GM21786 (cell line): ENCODE results near the gene DDIAS.
"Not testable (repeated sequence)": the region's sequence is repeated elsewhere in the genome, so short reads cannot be mapped to it uniquely, and the experiment has no call there.

ENCODE experiments used
- ATAC-seq: cut with Tn5 transposase; IDR thresholded peaks from one replicate; pipeline ENCODE4 v1.9.1; 2021; ENCODE audit not compliant: unreplicated experiment

DDIAS gene

DNA sequence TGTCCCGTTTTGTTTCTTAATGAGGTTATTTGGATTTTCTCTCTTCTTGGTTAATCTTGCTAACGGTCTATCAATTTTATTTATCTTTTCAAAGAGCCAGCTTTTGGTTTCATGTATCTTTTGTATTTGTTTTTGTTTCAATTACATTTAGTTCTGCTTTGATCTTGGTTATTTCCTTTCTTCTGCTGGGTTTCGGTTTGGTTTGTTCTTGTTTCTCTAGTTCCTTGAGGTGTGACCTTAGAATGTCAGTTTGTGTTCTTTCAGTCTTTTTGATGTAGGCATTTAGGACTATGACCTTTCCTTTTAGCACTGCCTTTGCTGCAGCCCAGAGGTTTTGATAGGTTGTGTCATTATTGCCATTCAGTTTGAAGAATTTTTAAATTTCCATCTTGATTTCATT, 18.7 kb downstream of the DDIAS start:
- ATAC-seq, result not testable (repeated sequence)

DNA sequence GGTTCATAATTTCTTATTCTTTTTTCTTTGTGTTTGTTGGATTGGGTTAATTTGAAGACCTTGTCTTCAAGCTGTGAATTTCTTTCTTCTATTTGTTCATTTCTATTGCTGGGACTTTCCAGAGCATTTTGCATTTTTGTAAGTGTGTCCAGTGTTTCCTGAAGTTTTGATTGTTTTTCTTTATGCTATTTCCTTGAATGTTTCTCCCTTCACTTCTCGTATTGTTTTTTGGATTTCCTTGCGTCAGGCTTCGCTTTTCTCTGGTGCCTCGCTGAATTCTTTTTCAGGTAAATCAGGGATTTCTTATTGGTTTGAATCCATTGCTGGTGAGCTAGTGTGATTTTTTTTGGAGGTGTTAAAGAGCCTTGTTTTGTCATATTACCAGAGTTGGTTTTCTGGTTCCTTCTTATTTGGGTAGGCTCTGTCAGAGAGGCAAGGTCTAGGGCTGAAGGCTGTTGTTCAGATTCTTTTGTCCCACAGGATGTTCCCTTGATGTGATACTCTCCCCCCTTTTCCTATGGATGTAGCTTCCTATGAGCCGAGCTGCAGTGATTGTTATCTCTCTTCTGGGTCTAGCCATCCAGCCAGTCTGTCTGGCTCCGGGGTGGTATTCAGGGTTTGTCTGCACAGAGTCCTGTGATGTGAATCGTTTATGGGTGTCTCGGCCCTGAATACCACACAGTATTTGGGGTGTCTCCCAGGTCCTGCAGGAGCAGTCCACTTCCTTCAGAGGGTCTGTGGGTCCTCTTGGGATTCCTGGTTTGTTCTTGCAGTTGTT, 21.0 kb downstream of the DDIAS start:
- ATAC-seq, result not testable (repeated sequence)

GRCh38 chr11:82924522-82925224, 23.1 kb downstream of the DDIAS start:
- ATAC-seq, result no peak

DNA sequence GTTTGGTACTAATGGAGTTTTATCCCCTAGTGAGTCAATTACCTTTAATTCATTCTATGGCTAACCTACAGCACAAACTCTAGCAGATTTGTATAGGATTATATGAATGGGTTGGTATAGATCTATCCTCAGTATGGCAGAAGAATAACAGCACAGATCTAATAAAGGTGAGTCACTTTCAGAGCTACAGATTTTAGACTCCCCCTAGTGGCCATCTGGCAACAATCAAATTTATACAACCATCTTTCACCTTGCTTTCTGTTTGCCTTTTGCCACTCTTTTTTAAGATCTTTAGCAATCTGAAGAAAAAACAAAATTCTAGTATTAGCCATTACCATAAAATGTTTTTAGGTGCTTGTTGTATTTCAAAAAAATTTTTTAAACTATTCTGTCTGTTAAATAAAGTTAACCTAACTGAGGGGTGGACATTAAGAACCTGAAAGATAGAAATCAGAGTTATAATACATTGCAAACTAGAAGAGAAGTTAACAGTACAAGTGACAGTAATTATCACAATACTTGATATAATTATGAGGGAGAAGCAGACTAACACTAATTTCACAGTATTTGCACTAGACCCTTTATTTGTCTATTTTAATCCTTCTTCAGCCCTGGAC, 25.8 kb downstream of the DDIAS start:
- ATAC-seq, result peak; percentile 79

GRCh38 chr11:82929121-82929520, 27.6 kb downstream of the DDIAS start:
- ATAC-seq, result no peak

DNA sequence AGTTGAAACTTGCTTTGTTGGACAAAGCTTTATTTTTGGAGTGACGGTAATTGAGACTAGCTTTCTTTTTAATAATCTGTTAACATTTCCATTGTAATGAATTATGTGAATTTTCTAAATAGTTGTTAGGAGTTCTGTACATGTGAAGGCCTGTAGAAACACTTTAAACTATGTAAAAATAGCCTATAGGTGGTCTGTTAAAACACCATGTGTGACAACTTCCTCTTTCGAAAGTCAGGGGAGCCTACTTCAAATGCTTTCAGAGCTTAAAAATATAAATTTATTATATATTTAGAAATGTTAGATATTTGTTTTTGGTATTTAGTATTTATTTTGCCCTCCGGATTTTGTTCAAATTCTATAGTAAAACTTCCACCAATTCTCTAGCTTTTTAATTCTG, 28.7 kb downstream of the DDIAS start:
- ATAC-seq, result no peak

DNA sequence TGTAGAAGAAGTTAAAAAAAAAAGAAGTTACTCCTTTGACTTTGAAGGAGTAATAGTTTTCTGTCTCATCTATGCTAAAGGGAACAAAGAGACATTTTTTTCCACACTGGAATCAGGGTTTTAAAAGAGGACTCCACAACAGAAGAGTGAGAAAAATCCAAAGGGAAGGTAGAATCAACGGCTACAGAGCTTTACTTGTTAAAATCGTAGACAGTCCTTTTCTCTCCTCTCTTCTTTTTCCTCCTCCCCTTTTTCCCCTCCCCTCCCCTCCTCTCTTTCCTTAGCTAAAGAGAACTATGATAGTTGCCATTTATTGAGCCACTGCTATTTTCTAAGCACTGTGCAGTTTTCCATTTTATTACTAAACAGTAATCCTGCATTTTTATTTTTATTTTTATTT, 29.2 kb downstream of the DDIAS start:
- ATAC-seq, result no peak

DNA sequence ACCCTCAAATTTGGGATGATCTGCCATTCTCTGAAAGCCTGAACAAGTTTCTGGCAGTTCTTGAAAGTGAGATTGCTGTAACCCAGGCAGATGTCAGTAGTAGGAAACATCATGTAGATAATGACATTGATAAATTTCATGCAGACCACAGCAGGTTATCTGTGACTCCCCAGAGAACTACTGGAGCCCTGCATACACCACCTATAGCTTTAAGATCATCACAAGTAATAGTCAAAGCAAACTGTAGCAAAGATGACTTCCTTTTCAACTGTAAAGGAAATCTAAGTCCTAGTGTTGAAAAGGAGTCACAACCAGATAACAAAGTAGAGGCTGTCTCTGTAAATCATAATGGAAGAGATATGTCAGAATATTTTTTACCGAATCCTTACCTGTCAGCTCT, 31.0 kb downstream of the DDIAS start:
- ATAC-seq, result no peak

DNA sequence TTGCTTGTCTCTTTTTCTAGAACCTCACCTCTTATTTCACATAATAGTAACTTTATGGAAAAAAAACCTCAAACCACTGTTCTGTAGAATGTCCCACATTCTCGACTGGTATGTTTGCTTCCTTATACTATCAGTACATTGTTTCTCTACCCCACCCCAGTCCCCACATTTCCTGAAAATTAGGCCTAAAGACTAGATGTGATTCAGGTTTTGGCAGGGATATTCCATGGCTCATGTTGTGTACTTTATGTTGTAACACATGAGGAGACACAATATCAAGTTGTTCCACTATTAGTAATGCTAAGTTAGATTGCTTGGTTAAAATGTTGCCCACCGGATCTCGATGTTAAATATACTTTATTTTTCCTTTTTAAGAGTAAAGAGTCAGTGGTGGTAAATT, 34.7 kb downstream of the DDIAS start:
- no peak for ATAC-seq

GRCh38 chr11:82937554-82937953, 36.0 kb downstream of the DDIAS start:
- ATAC-seq, result no peak

GRCh38 chr11:82939456-82939855, 37.9 kb downstream of the DDIAS start:
- ATAC-seq, result no peak

GRCh38 chr11:82942376-82942775, 40.8 kb downstream of the DDIAS start:
- ATAC-seq, result no peak

DNA sequence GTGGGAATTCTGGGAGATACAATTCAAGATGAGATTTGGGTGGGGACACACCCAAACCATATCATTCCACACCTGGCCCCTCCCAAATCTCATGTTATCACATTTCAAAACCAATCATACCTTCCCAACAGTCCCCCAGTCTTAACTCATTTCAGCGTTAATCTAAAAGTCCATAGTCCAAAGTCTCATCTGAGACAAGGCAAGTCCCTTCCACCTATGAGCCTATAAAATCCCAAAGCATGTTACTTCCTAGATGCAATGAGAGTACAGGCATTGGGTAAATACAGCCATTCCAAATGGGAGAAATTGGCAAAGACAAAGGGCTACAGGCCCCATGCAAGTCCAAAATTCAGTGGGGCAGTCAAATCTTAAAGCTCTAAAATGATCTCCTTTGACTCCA, 41.9 kb downstream of the DDIAS start:
- ATAC-seq, result not testable (repeated sequence)

GRCh38 chr11:82944198-82944597, 42.7 kb downstream of the DDIAS start:
- ATAC-seq, result no peak

DNA sequence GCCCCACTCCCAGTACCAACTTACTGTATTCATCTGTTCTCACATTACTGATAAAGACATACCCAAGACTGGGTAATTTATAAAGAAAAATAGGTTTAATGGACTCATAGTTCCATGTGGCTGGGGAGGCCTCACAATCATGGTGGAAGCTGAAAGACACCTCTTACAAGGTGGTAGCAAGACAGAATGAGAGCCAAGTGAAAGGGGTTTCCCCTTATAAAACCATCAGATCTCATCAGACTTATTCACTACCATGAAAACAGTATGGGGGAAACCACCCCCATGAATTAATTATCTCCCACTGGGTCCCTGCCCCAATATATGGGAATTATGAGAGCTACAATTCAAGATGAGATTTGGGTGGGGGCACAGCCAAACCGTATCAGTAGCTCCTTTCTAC, 43.5 kb downstream of the DDIAS start:
- not testable (repeated sequence) for ATAC-seq

DNA sequence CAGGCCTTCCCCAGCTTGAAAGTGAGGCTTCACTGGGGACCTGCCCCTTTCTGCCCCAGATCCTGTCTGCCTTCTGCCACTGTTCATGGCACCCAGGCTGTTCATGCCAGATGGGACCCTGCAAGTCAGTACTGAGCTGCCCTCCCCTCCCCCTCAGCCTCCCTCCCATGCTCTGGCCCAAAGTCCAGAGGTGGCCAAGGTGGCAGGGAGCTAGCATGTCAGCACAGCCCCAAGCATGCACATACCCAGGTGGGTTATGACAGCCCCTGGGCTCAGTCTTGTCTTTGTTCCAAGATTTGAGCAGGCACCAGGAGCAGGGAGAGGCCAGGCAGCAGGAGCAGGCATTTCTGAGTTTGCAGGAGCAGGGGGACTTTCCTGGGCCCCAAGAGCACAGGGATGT, 44.1 kb downstream of the DDIAS start:
- no peak for ATAC-seq

- no peak for ATAC-seq
These were observed 47.8 kb downstream of the DDIAS start for GRCh38 chr11:82949352-82949751.

DNA sequence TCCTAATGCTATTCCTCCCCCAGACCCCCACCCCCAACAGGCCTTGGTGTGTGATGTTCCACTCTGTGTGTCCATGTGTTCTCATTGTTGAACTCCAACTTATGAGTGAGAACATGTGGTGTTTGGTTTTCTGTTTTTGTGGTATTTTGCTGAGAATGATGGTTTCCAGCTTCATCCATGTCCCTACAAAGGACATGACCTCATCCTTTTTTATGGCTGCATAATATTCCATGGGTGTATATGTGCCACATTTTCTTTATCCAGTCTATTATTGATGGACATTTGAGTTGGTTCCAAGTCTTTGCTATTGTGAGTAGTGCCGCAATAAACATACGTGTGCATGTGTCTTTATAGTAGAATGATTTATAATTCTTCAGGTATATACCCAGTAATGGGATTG, 49.0 kb downstream of the DDIAS start:
- ATAC-seq, result not testable (repeated sequence)

DNA sequence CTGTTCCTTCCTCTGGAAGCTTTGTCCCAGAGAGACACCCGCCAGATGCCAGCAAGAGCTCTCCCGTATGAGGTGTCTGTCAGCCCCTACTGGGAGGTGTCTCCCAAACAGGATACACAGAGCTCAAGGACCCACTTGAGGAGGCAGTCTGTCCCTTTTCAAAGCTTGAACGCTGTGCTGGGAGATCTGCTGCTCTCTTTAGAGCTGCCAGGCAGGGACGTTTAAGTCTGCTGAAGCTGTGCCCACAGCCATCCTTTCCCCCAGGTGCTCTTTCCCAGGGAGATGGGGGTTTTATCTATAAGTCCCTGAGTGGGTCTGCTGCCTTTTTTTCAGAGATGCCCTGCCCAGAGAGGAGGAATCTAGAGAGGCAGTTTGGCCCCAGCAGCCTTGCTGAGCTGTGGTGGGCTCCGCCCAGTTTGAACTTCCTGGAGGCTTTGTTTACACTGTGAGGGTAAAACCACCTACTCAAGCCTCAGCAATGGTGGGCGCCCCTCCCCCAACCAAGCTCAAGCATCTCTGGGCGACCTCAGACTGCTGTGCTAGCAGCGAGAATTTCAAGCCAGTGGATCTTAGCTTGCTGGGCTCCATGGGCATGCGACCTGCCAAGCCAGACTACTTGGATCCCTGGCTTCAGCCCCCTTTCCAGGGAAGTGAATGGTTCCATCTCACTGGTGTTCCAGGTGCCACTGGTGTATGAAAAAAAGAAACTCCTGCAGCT, 54.4 kb downstream of the DDIAS start:
- ATAC-seq, result not testable (repeated sequence)

GRCh38 chr11:82959987-82960778, 58.6 kb downstream of the DDIAS start:
- ATAC-seq, result peak; percentile 90

DNA sequence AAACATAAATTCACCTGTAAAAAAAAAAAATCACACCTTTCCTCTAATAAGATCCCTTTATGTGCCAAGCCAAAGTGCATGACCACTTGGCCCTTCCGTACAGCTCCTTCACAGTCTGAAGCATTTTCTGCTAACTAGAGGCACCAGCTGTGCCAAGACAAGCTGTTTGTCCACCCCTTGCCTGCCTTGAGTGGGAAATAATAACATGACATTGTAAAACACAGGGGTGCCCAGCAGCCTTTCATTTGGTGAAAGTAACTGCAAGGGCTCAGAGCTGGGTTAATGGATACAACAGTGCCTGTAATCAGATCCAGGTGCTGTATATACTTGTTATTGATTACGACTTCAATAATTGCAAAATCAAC, 59.2 kb downstream of the DDIAS start:
- peak; percentile 24 for ATAC-seq
